ENCODE results near the gene CEP164. TPM values are rescaled to one million over a fixed set of nuclear protein-coding genes. Genes with fewer than 3 reads are reported as not detected.

CEP164 gene
- total RNA-seq, 1 donor from 2014 or later, result 25.8 TPM

DNA sequence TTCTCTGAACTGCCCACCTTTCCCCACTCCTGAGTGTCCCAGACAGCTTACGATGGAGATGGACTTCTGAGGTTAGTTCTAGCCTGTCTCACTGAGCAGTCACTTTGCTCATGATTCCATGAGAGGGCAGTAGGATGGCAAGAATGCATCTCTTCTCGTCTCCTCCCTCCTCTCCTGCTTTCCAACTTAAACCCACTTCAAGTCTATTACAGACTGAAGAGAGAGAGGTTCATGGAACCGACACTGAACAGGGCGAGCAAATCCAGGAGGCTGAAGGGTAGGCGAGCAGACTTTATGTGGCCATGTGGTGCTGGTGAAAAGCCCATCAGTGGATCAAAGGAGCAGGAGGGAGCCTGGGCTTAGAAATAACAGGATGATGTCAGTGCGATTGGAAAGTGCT is 38.6 kb downstream of the CEP164 start:
- DNase-seq, result no peak

DNA sequence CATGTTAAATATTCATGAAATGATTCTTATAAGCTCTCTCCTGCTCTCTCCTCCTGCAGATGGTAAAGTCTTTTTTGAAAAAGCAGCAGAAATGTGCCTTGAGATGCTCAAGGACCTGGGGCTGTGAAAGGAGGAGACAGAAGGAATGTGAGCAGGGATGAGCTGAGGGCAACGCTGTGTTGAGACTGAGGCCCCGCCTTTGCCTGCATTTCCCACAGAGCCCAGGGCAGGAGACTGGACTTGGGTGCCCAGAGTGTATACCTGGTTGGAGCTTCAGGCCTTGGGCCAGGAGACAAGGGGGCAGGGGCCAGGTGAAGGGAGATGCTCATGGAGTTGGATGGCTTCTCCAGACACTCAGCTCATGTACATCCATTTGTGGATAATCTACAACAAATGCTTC is 39.2 kb downstream of the CEP164 start:
- DNase-seq, result no peak

DNA sequence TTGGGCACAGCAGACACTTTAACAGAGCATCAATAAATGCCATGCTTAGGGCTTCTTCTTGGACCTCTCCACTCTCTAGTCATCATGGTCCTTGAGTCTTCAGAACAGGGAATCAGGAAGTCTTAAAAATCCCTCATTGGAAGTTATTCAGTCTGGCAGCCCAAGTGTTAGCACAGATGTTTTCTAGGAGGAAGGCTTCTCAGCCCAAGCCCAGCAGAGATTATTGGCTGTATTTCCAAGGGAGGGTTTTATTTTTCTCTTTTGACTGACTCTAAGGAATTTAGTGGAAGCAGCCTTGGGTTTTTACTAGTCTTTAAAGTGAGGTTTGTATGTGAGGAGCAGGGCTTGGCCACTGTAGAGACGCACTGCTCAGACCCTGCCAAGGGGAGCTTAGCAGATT is 41.9 kb downstream of the CEP164 start:
- DNase-seq, result peak; percentile 47

DNA sequence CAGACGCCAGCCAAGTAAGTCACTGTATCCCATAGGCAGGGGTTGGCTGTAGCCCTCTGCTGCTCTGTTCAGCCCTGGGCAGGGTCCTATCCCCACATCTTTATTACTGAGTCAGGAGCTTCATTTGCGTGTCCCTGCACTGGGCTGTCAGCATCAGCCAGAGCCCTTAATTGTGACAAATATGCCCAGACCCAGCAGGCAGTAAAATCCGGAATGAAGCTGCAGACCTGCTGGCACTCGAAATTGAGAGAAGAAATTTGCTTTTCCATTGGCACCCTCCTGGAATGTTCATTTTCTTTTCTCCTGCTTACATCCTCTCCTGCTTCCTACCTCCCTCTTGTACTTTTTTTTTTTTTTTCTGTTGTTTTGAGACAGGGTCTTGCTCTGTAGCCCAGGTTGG is 43.8 kb downstream of the CEP164 start:
- DNase-seq, result no peak

DNA sequence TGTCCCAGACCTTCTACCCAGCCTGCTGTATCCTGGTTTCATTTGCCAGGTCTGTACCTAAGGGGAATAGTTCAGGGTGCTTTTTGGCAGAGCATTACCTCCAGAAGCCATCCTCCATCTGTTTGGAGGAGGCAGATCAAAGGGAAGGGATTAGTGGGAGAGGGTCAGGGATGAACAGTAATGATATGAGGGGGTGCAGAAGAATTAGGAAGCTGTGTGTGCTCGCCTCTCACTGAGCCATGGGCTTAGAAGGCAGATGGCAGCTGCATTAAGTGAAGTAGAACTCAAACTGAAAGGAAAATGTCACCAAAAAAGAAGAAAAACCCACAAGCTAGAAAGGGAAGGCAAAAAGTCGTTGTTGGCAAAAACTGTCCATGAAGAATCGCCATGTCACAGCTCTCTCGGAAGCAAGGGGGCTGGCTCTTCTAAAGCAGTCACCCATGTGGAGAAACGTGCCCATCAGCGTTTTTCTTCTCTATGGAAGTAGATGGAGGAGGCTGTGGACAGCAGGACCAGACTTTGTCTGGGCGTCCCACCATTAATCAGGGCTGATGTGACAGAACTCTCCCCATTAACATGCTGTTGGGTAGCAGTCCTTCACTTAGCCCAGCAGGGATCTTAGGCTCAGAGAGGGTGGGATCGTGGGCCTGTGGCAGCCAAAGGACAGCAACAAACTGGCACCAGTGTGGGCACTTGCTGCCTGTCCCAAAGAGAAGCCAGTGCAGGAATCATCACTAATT is 46.8 kb downstream of the CEP164 start:
- no peak for DNase-seq

DNA sequence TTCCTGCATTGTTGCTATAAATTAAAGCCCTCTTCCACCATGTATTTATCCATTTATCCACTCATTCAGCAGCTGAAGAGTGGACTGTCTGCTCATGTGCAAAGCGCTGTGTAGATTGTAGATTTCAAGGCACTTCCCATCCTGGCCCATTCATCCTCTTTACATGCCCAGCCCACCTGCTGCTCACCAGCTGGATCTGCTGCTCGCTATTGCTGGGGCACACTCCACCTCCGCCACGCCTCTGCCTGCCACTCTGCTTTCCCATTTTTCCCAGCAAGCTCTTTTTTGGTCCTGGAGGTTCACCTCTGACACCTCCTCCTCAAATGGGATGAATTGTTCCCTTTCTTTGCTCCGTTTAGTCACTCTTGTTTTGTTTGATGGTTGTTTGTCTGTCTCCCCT is 48.3 kb downstream of the CEP164 start:
- DNase-seq, result no peak

DNA sequence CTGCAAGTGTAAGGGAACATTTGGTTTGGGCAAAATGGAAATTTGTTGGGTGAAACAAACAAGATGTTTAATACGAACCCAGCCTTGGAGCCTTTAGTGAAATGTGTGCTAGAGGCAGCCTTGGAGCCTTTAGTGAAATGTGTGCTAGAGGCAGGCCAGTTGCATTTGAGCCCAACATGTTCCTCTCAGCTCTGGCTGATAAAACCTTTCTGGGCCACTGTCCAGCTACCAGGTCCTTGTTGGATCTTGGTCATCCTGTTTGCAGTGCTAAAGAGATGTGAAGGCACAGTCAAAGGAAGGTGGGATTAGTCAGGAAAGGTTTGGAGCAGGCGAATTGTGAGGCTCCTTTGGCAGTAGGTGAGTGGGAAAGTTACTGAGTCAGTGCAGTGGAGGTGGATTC is 48.9 kb downstream of the CEP164 start:
- no peak for DNase-seq

DNA sequence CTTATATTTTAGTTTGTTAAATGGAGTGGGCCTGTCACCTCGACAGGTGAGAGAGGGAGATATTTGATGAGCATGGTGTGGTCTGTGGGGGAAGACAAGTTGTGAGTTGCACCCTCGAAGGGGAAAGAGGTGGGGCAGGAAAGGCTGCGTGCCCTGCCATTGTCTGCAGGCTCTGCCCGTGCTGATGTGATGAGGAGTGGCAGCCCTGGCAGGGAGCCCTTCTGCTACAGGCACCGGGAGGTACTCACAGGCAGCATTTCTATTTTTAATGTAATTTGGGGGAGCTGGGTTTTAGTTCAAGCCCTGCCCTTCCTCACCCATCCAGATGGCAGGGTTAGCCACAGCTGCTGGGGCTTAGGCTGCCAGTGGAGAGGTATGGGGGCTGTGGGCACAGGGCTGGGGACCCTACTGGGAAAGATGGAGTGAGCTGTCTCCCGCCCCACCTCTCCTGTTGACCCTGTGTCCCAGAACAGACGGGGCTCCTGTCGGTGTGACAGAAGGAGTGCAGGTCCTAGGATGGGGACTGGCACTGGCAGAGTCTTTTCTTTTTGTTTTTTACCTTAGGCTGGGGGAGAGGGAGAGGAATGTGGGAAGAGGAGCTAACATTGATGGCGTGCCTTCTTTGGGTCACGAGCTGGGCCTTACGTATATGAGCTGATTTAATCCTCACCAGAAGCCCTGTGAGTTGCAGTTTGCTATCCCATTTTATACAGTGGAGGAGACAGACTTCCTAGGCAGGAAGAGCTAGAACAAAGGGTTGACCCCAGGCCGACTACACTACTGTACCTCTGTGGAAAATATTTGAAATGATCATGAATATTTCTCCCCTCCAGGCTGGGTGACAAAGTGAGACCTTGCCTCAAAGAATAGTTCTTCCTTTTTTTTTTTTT is 51.6 kb downstream of the CEP164 start:
- no peak for DNase-seq

DNA sequence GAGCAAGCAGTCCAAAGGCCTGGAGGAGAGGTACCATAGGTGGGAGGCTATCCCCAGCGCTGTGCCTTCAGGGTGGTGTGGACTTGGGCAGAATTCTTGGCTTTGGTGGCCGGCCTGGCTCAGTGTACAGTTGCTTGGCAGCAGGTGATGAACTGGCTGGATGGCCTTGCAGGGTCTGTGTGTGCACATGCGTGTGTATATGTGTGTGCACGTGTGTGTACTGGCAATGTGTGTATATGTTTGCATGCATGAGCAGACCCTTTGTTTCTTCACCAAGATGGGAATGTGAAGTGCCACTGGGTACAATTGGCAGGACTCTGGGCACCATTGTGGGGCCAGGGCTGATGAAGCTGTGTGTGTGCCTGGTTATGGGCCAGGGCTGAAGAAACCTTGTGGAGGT is 53.0 kb downstream of the CEP164 start:
- DNase-seq, result no peak

DNA sequence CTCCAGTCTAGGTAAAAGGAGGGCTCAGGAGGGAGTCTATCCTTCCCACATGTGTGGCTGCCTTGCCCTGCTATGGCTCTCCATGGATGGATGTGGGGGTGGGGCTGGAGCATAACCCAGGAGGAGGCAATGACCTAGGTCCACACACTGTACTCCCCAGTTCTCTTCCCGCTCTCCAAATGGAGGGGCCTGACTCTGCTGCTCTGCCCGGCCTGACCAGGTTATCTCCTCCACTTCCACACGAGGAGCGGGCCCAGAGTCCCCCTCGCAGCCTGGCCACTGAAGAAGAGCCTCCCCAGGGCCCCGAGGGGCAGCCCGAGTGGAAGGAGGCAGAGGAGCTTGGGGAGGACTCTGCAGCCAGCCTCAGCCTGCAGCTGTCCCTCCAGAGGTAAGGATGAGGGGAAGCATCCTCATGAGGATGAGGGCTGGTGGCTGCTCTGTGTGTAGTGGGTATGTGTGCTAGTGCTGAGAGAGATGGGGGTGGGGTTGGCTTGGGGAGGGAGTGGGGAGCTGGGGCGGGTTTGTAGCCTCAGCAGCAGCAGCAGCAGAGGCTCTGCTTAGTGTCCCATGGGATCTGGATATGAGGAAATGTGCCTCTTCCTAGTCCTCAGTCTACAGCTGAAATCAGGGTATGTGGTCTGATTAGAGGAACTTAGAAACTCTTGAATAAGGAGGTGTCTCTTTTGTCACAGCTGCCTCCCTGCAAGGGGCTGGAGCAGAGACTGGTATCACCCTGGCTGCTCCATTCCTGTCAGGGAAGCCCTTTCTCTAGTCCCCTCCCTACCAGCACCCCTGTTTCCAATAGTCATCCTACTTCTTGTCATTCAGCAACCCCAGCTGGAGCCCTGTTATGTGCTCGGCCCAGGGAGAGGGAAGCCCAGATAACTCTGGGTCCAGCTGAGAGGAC is 54.1 kb downstream of the CEP164 start:
- DNase-seq, result no peak

DNA sequence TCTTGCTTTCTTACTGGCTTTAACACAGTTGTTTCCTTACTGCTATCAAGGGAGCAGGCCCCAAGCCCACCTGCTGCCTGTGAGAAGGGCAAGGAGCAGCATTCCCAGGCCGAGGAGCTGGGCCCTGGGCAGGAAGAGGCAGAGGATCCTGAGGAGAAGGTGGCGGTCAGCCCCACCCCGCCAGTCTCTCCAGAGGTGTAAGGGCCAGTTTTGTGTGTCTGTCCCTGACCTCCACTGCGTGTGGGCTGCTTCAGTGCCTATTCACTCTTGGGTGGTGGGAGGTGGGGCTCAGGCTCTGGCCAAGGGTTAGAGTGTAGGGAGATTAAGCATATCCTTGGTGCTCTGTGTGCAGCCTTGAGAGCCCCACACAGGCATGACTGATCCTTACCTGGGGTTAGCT is 55.1 kb downstream of the CEP164 start:
- DNase-seq, result no peak

DNA sequence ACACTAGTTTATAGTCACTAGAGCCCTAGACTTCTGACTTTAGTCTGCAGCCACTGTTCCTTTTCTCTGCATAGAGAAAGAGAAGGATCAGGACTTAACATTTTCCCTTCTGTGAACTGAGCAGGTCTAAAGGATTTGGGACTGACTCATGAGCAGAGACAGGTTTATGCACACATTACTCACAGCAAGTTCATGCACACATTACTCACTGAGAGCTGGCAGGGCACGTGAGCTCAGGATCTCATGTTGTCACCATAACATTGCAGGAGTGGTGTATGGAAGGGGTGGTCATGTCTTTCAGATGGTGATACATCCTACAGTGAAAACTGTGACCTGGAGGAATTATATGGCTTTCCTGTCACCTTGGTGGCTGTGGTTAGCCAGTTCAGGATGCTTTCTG is 56.4 kb downstream of the CEP164 start:
- no peak for DNase-seq

DNA sequence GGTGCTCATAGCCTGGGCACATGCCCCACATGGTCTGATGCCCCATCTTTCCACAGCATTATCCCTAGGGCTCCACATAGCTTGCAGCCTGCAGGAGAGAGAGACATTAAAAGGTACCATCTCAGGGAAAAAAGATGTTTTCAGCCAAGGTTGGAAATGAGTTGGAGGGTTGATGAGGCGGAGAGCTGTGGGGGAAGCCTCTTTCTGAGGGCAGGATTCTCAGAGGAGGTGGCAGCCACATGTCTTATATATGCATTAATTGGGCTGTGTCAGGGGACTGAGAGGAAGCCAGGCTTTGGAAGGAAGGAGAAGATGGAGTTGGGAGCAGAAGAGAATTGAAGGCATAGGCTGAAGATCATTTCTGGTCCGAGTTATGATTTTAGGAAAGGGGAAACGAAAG is 57.8 kb downstream of the CEP164 start:
- DNase-seq, result no peak

DNA sequence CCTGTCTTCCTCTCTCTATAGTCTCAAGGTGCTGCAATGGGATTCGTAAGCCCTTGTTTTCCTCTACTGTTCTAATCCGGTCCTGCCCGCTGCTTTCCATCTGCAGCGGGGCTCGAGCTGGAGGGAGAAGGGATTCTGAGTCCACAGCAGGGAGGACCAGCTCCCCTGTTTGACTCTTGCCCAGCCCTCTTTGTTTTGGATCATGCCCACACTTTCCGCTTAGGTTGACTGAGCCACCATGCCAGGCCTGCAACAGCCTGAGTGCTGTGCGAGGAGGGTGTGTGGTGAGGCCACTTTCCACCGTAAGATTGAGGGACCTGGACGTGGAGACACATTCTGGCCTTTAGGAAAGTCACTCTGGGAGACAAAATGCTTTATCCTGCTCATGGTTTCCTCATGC is 58.3 kb downstream of the CEP164 start:
- no peak for DNase-seq

DNA sequence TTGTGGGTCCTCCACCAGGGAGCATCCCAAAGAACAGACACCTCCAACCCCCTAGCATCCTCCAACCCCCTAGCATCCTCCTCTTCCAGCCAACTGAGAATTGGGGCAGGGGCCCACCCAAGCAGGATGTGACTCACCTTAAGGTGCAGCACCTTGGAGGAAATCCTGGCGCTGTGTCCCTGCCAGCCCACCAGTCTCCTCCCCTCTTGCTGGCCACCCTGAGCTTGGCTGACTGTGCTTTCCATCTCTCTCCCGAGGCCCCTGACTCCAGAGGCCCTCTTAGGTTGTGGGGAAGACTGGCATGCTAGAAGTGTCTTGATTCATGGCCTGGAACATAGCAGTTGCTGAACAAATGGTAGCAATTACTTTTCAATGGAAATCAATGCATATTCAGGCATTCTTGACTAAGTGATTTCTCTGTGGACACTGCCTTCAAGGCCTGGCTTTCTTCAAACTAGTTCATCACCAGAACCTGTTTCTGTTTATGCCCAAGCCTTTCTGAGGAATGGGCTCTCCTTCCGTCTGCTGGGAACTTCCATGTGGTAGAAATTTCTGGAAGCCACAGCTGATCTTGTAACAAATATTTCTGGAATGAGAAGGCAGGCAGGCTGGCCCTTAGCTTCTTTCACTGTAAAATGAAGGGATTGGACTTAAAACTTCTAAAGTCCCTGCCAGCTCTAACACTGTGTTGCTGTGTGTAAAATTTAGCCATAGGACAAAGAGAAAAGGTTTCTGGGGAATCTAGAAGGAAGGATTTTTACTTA is 60.5 kb downstream of the CEP164 start:
- no peak for DNase-seq

DNA sequence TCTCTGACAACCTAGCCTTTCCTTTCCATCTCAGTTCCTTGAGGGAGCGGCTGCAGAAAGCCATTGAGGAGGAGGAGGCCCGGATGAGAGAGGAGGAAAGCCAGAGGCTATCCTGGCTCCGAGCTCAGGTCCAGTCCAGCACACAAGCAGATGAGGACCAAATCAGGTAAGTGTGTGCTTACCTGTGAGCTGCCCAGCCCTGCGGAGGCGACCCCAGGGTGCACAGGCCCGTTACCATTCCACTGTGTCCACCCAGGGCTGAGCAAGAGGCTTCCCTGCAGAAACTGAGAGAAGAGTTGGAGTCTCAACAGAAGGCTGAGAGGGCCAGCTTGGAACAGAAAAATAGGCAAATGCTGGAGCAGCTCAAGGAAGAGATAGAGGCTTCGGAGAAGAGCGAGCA is 63.1 kb downstream of the CEP164 start:
- no peak for DNase-seq

DNA sequence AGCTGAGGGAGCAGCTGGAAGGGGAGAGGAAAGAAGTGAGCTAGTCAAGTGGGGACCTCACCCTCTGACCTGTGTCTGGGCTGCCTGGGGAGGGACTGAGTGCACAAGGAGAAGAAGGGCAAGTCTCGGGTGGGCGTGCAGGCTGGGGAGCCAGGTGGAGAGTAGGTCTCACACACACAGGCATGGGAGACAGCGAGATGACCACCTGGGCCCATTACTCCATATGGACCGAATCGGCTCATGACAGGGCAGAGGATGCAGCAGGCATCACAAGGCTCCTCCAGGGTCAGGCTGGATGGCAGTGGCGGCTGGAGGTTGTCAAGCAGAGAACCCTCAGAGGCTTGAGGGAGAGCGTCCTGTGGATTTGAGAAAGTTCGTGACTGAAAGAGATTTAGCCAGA is 63.5 kb downstream of the CEP164 start:
- no peak for DNase-seq

DNA sequence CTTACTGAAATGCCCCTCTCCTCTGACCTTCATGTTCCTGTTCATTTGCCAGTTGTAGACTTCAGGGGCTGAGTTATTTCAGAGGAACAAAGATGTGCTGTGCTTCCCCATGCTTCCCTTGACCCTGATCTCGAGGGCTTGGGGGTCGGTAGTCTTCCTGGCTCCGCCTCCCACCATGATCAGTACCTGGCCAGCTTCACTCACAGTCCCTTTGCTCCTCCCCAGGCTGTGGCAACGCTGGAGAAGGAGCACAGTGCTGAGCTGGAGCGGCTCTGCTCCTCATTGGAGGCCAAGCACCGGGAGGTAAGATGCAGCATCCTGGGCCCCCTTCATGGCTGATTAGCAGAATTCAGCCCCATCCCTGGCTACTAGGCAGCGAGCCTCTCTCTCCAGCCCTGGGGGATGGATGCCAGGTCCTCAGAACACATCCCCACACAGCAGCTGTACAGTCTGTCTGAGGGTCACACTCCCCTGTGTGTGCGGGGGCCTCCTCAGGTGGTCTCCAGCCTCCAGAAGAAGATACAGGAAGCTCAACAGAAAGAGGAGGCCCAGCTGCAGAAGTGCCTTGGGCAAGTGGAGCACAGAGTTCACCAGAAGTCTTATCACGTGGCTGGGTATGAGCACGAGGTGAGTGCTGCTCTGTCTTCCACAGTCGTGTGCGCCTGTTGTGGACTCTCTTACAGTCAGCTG is 64.5 kb downstream of the CEP164 start:
- DNase-seq, result no peak

DNA sequence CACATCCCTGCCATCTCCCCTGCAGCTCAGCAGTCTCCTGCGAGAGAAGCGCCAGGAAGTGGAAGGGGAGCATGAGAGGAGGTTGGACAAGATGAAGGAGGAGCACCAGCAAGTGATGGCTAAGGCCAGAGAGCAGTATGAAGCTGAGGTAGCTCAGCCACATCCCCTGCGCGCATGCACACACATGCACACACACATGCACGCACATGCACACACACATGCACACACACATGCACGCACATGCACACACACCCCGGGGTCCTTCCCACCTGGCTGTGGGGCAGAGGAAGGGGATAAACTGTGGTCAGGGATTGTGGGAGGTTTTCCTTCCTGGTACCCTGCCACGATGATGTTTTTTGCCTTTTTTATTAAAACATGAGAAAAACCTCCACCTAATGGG is 65.3 kb downstream of the CEP164 start:
- DNase-seq, result no peak

DNA sequence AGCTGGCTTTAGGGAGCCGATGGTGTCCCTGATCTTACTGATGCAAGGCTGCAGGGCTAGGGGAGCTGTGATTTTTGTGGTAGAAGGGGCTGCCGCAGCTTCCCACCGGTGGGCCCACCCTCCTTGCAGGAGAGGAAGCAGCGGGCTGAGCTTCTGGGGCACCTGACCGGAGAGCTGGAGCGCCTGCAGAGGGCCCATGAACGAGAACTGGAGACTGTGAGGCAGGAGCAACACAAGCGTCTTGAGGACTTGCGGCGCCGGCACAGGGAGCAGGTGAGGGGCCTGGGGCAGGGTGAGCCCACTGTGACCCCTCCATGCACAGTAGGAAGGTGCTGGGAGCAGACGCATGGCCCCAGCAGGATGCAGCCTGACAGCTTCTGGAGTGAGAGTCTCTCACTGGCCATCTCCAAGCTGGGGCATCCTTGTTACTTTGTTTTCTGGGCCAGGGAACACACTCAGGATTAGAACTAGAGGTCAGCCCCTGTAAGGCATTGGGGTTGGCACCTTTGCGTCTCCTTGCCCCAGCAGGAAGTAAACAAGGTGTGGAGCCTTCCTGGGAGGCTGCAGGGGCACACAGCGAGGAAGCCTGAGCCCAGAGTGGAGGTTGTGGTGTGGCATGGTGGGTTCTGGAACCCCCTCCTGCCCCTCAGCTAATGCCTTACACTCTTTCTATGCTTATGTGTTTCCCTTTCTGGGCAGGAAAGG is 66.7 kb downstream of the CEP164 start:
- no peak for DNase-seq

DNA sequence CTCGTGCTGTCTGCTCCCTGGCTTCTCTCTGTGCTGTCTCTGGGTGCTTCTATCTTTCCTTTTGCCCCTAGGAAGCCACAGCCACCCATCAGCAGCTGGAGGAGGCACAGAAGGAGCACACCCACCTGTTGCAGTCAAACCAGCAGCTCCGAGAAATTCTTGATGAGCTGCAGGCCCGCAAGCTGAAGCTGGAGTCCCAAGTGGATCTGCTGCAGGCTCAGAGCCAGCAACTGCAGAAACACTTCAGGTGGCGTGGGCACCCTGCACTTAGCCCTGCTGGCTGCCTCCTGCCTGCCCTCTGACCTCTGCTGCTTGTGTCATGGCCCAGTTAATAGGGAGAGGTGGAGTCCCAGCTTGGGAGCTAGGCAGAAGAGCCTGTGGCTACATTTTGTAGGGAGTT is 67.8 kb downstream of the CEP164 start:
- peak; percentile 21 for DNase-seq
